GM10248 (cell line): ENCODE measurements around the gene PUSL1.

Experiments
- CTCF ChIA-PET: fragments of 300-600 bp; sonication (Branson Sonifier 250); formaldehyde crosslinking; extraction: SDS; loops from one replicate; lab custom pipeline; 2021; ENCODE audit warnings: antibody characterized with exemption; lab: Yijun Ruan, JAX
- POLR2A ChIA-PET: fragments of 350-650 bp; sonication (Branson Sonifier 250); formaldehyde crosslinking; extraction: SDS; loops from one replicate; lab custom pipeline; 2020; ENCODE audit warnings: antibody characterized with exemption; lab: Yijun Ruan, JAX
- DNase-seq: peaks from one replicate; pipeline ENCODE4 v3.0.0; 2012; ENCODE audit errors: extremely low spot score
- TF ChIP-seq, protein P1 (sequence below): IDR thresholded peaks from 2 replicates; pipeline ENCODE4 v1.5.1; 2012; ENCODE audit warnings: mild to moderate bottlenecking, low read depth; ENCODE audit errors: extremely low read depth, missing control alignments, control extremely low read depth

The PUSL1 gene

DNA sequence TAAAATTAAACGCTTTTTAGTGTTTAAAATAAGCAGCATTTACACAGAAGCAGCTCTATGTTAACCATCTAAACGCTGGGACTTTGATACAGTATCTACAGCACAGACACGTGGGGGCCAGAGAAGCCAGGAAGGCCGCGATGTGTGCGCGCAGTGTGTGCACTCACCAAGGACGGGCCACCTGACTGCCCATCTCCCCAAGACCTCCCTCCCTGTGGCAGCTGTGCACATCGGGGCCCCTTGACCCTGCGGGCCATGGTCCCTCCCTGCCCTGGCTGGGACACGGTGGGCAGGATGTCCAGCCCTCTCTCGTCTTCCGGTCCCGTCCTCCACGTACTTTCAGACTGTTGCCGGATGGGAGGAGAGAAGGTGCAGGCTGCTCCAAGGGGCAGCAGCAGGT, 26.9 kb downstream of the PUSL1 start:
- DNase-seq = no peak
- TF ChIP-seq, protein P1, sequence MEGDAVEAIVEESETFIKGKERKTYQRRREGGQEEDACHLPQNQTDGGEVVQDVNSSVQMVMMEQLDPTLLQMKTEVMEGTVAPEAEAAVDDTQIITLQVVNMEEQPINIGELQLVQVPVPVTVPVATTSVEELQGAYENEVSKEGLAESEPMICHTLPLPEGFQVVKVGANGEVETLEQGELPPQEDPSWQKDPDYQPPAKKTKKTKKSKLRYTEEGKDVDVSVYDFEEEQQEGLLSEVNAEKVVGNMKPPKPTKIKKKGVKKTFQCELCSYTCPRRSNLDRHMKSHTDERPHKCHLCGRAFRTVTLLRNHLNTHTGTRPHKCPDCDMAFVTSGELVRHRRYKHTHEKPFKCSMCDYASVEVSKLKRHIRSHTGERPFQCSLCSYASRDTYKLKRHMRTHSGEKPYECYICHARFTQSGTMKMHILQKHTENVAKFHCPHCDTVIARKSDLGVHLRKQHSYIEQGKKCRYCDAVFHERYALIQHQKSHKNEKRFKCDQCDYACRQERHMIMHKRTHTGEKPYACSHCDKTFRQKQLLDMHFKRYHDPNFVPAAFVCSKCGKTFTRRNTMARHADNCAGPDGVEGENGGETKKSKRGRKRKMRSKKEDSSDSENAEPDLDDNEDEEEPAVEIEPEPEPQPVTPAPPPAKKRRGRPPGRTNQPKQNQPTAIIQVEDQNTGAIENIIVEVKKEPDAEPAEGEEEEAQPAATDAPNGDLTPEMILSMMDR = no peak
- POLR2A ChIA-PET = no interaction called here
- CTCF ChIA-PET = interaction anchor here (0.9 to 1.2 kb wide), 2 partner anchors 35 to 37 kb away, joined by 3 to 4 read pairs; no protein-coding TSS in a partner anchor

DNA sequence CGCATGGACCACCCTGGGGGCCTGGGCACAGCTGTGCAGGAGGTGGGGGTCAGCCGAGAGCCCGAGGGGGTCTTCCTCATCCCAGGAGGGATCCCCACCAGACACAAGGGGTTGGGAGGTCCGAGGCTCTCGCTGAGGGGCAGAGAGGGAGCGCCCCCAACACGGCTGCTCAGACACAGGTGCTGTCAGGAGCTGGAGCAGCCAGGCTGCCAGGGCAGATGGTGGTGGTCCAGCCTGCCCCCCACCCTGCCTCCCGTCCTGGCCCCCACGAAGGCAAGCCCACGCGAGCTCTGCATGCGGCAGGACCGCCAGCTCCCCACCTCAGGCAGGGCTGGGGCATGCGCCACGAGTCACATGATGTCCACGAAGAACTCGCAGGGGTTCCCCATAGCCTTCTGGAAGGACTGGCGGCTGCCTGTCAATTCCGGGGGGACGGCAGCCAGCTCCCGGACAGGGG, 27.4 kb downstream of the PUSL1 start:
- CTCF ChIA-PET = interaction anchor here (1.2 kb wide), 1 partner anchor 35 kb away, joined by 3 read pairs; no protein-coding TSS in a partner anchor

DNA sequence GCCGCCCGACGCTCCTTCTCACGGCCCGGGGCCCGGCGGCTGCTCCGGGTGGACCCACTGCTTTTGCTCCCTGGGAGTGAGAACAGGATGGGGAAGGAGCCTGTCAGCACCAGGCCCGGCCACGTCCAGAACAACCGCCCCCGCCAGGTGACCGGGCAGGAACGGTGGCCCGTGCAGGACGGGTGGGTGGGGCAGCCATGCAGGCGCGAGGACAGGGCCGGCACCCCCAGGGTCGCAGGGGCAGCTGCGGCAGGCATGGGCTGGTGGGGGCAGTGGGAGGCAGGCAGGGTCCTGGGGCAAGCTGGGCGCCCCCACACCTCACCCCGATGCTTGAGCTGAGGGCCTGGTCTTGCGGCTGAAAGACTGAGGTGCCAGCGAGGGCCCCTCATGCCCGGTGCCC, 28.0 kb downstream of the PUSL1 start:
- TF ChIP-seq, protein P1 = no peak
- POLR2A ChIA-PET = interaction anchor here (0.5 kb wide), 1 partner anchor 42 kb away, joined by 6 read pairs; no protein-coding TSS in a partner anchor
- no peak for DNase-seq
- CTCF ChIA-PET = interaction anchor here (1.0 to 1.2 kb wide), 2 partner anchors 9 to 34 kb away, joined by 3 read pairs; no protein-coding TSS in a partner anchor

More for the DNA sequence above, 27.4 kb downstream of the PUSL1 start:
- TF ChIP-seq, protein P1 = no peak
- POLR2A ChIA-PET = no interaction called here
- no peak for DNase-seq

DNA sequence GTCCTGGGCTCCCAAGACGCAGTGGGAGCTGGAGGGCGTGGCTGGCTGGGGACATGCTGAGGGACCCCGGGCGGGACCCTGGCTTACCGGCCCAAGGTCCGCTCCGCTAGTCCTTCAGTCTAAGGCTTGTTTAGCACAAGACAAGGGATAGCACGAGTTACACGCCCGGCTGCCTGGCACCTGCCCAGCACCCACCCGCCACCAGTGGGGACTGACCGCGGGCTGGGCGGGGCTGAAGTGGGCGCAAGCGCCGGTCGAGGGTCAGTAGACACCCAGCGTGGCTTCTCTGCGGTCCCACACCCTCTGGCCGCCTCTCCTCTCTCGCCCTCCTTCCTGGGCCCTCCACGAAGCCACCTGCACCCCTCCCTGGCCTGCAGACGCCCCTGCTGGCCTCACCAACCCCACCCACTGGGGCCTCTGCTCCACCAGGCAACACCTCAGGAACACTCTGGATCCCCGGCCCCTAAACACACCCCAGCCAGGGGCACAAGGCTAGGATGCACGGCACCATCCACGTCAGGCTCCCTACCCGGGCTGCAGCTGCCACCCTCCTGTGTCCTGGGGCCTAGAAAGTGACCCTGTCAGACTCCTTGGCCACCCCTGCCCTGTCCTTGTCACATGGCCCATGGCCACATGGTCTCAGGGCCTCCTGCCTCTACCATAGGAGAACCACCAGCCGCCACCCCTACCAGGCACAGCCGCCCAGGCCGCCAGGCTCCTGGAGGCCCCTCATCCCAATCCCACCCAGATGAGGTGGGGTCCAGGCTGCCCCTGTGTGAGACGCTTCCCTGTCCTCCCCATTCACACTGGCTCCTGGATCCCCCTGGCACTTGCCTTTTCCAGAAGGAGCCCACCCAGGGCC, 28.8 kb downstream of the PUSL1 start:
- TF ChIP-seq, protein P1 = no peak
- no peak for DNase-seq
- CTCF ChIA-PET = interaction anchor here (0.9 to 1.0 kb wide), 2 partner anchors 8 to 11 kb away, joined by 3 to 4 read pairs; no protein-coding TSS in a partner anchor
- POLR2A ChIA-PET = interaction anchor here (0.6 kb wide), 1 partner anchor 101 kb away, joined by 5 read pairs; no protein-coding TSS in a partner anchor

DNA sequence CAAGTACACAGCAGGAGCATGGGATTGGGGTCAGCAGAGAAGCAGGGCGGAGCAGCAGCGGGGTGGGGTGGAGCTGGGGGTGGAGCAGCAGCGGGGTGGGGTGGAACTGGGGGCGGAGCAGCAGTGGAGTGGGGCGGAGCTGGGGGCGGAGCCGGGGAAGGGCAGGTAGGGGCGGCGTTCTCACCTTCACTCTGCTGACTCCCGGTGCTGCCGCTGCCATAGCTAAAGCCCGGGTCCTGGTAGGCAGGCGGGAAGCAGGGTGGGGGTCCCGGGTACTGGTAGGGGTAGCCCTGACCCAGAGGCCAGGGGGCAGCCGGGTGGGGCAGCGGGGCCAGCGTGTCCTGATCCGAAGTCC, 29.4 kb downstream of the PUSL1 start:
- TF ChIP-seq, protein P1 = no peak
- DNase-seq = peak; percentile 77
- POLR2A ChIA-PET = interaction anchor here (0.6 kb wide), 1 partner anchor 102 kb away, joined by 5 read pairs; no protein-coding TSS in a partner anchor
- CTCF ChIA-PET = interaction anchor here (0.9 kb wide), 1 partner anchor 10 kb away, joined by 4 read pairs; no protein-coding TSS in a partner anchor

DNA sequence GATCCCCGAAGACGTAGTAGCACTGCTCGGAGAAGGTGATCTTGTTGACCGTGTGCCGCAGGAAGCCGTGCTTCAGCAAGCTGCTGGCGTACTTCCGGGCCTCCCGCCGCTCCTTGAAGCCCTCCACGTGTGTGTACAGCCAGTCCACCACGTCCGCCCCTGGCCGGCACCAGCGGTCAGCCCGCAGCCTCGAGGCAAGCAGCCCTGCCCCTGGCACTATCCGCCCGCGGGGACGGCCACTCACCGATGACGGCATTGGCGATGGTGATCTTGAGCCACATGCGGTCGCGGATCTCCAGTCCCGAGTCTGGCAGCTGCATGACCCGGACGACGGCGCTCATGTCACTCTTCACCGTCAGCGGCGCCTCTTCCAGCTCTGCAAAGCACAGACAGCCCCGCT, 29.9 kb downstream of the PUSL1 start:
- no peak for DNase-seq
- TF ChIP-seq, protein P1 = no peak
- CTCF ChIA-PET = interaction anchor here (0.9 kb wide), 1 partner anchor 10 kb away, joined by 4 read pairs; no protein-coding TSS in a partner anchor
- POLR2A ChIA-PET = no interaction called here
